ENCODE results near the gene LHFPL6.

Gene LHFPL6

GRCh38 chr13:39391761-39392160, 211.2 kb downstream of the LHFPL6 start:
- H3K4me3 ChIP-seq (ENCODE audit: low read length), result no peak overlapping the region
- no peaks in the 10 kb centered on the region for H3K36me3 ChIP-seq (ENCODE audit: control insufficient read depth, low read depth, low read length)
- peaks cover under 1% of the 10 kb centered on the region for H3K4me1 ChIP-seq (ENCODE audit: control insufficient read depth, low read depth, low read length)
- H3K9ac ChIP-seq (ENCODE audit: low read length), result no peak overlapping the region
- peaks cover 89% of the 10 kb centered on the region for H3K27me3 ChIP-seq (ENCODE audit: control insufficient read depth, insufficient read depth, low read length)
- no peaks in the 10 kb centered on the region for H3K9me3 ChIP-seq (ENCODE audit: control insufficient read depth, low read depth, low read length)
- H3K27ac ChIP-seq (ENCODE audit: low read length), result no peak overlapping the region

GRCh38 chr13:39389013-39389412, 214.0 kb downstream of the LHFPL6 start:
- Histone ChIP-seq H3K27me3 (ENCODE audit: control insufficient read depth, insufficient read depth, low read length) (peaks cover 94% of the 10 kb centered on the region), H3K9me3 (ENCODE audit: control insufficient read depth, low read depth, low read length) (no peaks in the 10 kb centered on the region), H3K36me3 (ENCODE audit: control insufficient read depth, low read depth, low read length) (no peaks in the 10 kb centered on the region), H3K4me1 (ENCODE audit: control insufficient read depth, low read depth, low read length) (peaks cover 24% of the 10 kb centered on the region), H3K27ac (ENCODE audit: low read length) (no peak overlapping the region), H3K9ac (ENCODE audit: low read length) (no peak overlapping the region), H3K4me3 (ENCODE audit: low read length) (no peak overlapping the region)

- H3K27ac ChIP-seq (ENCODE audit: low read length), result no peak overlapping the region
- H3K36me3 ChIP-seq (ENCODE audit: control insufficient read depth, low read depth, low read length), result no peaks in the 10 kb centered on the region
- peaks cover 99% of the 10 kb centered on the region for H3K27me3 ChIP-seq (ENCODE audit: control insufficient read depth, insufficient read depth, low read length)
- no peak overlapping the region for H3K9ac ChIP-seq (ENCODE audit: low read length)
- no peak overlapping the region for H3K4me3 ChIP-seq (ENCODE audit: low read length)
- H3K4me1 ChIP-seq (ENCODE audit: control insufficient read depth, low read depth, low read length), result peaks cover 27% of the 10 kb centered on the region
- no peaks in the 10 kb centered on the region for H3K9me3 ChIP-seq (ENCODE audit: control insufficient read depth, low read depth, low read length)
Observed at GRCh38 chr13:39385621-39386231, 217.3 kb downstream of the LHFPL6 start.

- Histone ChIP-seq H3K4me1 (ENCODE audit: control insufficient read depth, low read depth, low read length) (peaks cover 27% of the 10 kb centered on the region), H3K9ac (ENCODE audit: low read length) (no peak overlapping the region), H3K27me3 (ENCODE audit: control insufficient read depth, insufficient read depth, low read length) (peaks cover 95% of the 10 kb centered on the region), H3K36me3 (ENCODE audit: control insufficient read depth, low read depth, low read length) (no peaks in the 10 kb centered on the region), H3K9me3 (ENCODE audit: control insufficient read depth, low read depth, low read length) (no peaks in the 10 kb centered on the region), H3K27ac (ENCODE audit: low read length) (no peak overlapping the region), H3K4me3 (ENCODE audit: low read length) (no peak overlapping the region)
Observed at GRCh38 chr13:39385154-39385553, 217.8 kb downstream of the LHFPL6 start.

- H3K36me3 ChIP-seq (ENCODE audit: control insufficient read depth, low read depth, low read length), result no peaks in the 10 kb centered on the region
- H3K27me3 ChIP-seq (ENCODE audit: control insufficient read depth, insufficient read depth, low read length), result peaks cover 74% of the 10 kb centered on the region
- no peak overlapping the region for H3K27ac ChIP-seq (ENCODE audit: low read length)
- H3K9me3 ChIP-seq (ENCODE audit: control insufficient read depth, low read depth, low read length), result no peaks in the 10 kb centered on the region
- no peak overlapping the region for H3K4me3 ChIP-seq (ENCODE audit: low read length)
- H3K4me1 ChIP-seq (ENCODE audit: control insufficient read depth, low read depth, low read length), result peaks cover 24% of the 10 kb centered on the region
- H3K9ac ChIP-seq (ENCODE audit: low read length), result no peak overlapping the region
Observed at GRCh38 chr13:39381456-39381855, 221.5 kb downstream of the LHFPL6 start.

- no peak overlapping the region for H3K27ac ChIP-seq (ENCODE audit: low read length)
- no peaks in the 10 kb centered on the region for H3K36me3 ChIP-seq (ENCODE audit: control insufficient read depth, low read depth, low read length)
- peaks cover 59% of the 10 kb centered on the region for H3K27me3 ChIP-seq (ENCODE audit: control insufficient read depth, insufficient read depth, low read length)
- peaks cover 13% of the 10 kb centered on the region for H3K4me1 ChIP-seq (ENCODE audit: control insufficient read depth, low read depth, low read length)
- H3K4me3 ChIP-seq (ENCODE audit: low read length), result no peak overlapping the region
- no peak overlapping the region for H3K9ac ChIP-seq (ENCODE audit: low read length)
- no peaks in the 10 kb centered on the region for H3K9me3 ChIP-seq (ENCODE audit: control insufficient read depth, low read depth, low read length)
Observed at GRCh38 chr13:39379667-39380655, 223.0 kb downstream of the LHFPL6 start.

- Histone ChIP-seq H3K9ac (ENCODE audit: low read length) (no peak overlapping the region), H3K9me3 (ENCODE audit: control insufficient read depth, low read depth, low read length) (no peaks in the 10 kb centered on the region), H3K27ac (ENCODE audit: low read length) (no peak overlapping the region), H3K4me3 (ENCODE audit: low read length) (no peak overlapping the region), H3K36me3 (ENCODE audit: control insufficient read depth, low read depth, low read length) (no peaks in the 10 kb centered on the region), H3K27me3 (ENCODE audit: control insufficient read depth, insufficient read depth, low read length) (peaks cover 50% of the 10 kb centered on the region), H3K4me1 (ENCODE audit: control insufficient read depth, low read depth, low read length) (peaks cover 4% of the 10 kb centered on the region)
Observed at GRCh38 chr13:39379118-39379517, 223.9 kb downstream of the LHFPL6 start.

- Histone ChIP-seq H3K9me3 (ENCODE audit: control insufficient read depth, low read depth, low read length) (no peaks in the 10 kb centered on the region), H3K9ac (ENCODE audit: low read length) (no peak overlapping the region)
Observed at GRCh38 chr13:39378306-39378705, 224.7 kb downstream of the LHFPL6 start.

GRCh38 chr13:39377699-39378098, 225.3 kb downstream of the LHFPL6 start:
- Histone ChIP-seq H3K4me3 (ENCODE audit: low read length) (no peak overlapping the region), H3K36me3 (ENCODE audit: control insufficient read depth, low read depth, low read length) (no peaks in the 10 kb centered on the region), H3K27ac (ENCODE audit: low read length) (no peak overlapping the region), H3K4me1 (ENCODE audit: control insufficient read depth, low read depth, low read length) (no peaks in the 10 kb centered on the region), H3K27me3 (ENCODE audit: control insufficient read depth, insufficient read depth, low read length) (peaks cover 37% of the 10 kb centered on the region), H3K9me3 (ENCODE audit: control insufficient read depth, low read depth, low read length) (no peaks in the 10 kb centered on the region), H3K9ac (ENCODE audit: low read length) (no peak overlapping the region)

More at GRCh38 chr13:39378306-39378705, 224.7 kb downstream of the LHFPL6 start:
- H3K36me3 ChIP-seq (ENCODE audit: control insufficient read depth, low read depth, low read length), result no peaks in the 10 kb centered on the region
- peaks cover 42% of the 10 kb centered on the region for H3K27me3 ChIP-seq (ENCODE audit: control insufficient read depth, insufficient read depth, low read length)
- no peak overlapping the region for H3K4me3 ChIP-seq (ENCODE audit: low read length)
- no peak overlapping the region for H3K27ac ChIP-seq (ENCODE audit: low read length)
- H3K4me1 ChIP-seq (ENCODE audit: control insufficient read depth, low read depth, low read length), result no peaks in the 10 kb centered on the region

GRCh38 chr13:39376076-39376475, 226.9 kb downstream of the LHFPL6 start:
- no peak overlapping the region for H3K9ac ChIP-seq (ENCODE audit: low read length)
- H3K4me1 ChIP-seq (ENCODE audit: control insufficient read depth, low read depth, low read length), result no peaks in the 10 kb centered on the region
- H3K27me3 ChIP-seq (ENCODE audit: control insufficient read depth, insufficient read depth, low read length), result peaks cover 25% of the 10 kb centered on the region
- no peak overlapping the region for H3K4me3 ChIP-seq (ENCODE audit: low read length)
- no peaks in the 10 kb centered on the region for H3K9me3 ChIP-seq (ENCODE audit: control insufficient read depth, low read depth, low read length)
- H3K27ac ChIP-seq (ENCODE audit: low read length), result no peak overlapping the region
- no peaks in the 10 kb centered on the region for H3K36me3 ChIP-seq (ENCODE audit: control insufficient read depth, low read depth, low read length)

GRCh38 chr13:39375601-39376000, 227.4 kb downstream of the LHFPL6 start:
- Histone ChIP-seq H3K27ac (ENCODE audit: low read length) (no peak overlapping the region), H3K4me3 (ENCODE audit: low read length) (no peak overlapping the region)

More at GRCh38 chr13:39375601-39376000, 227.4 kb downstream of the LHFPL6 start:
- Histone ChIP-seq H3K27me3 (ENCODE audit: control insufficient read depth, insufficient read depth, low read length) (peaks cover 23% of the 10 kb centered on the region), H3K4me1 (ENCODE audit: control insufficient read depth, low read depth, low read length) (no peaks in the 10 kb centered on the region), H3K36me3 (ENCODE audit: control insufficient read depth, low read depth, low read length) (no peaks in the 10 kb centered on the region), H3K9me3 (ENCODE audit: control insufficient read depth, low read depth, low read length) (no peaks in the 10 kb centered on the region), H3K9ac (ENCODE audit: low read length) (no peak overlapping the region)

Measured in iPS-18a (cell line).